Mucosa of stomach (tissue), 1 donor: ENCODE results near the gene ACTBL2.
A peak's percentile ranks its signal among the peaks of the same experiment; 100 is the strongest.

Source experiments
- H3K27me3 ChIP-seq: one replicate; pipeline ENCODE4 v1.7.0; 2013; ENCODE audit warnings: mild to moderate bottlenecking, low read length; ENCODE audit not compliant: control insufficient read depth, insufficient read depth
- H3K36me3 ChIP-seq: one replicate; pipeline ENCODE4 v1.7.0; 2013; ENCODE audit warnings: low read length; ENCODE audit not compliant: control insufficient read depth, insufficient read depth
- H3K4me1 ChIP-seq: one replicate; pipeline ENCODE4 v1.7.0; 2013; ENCODE audit warnings: mild to moderate bottlenecking, low read length; ENCODE audit not compliant: control insufficient read depth, insufficient read depth
- H3K4me3 ChIP-seq: one replicate; pipeline ENCODE4 v1.7.0; 2013; ENCODE audit warnings: low read length
- H3K9ac ChIP-seq: one replicate; pipeline ENCODE4 v1.7.0; 2013; ENCODE audit warnings: mild to moderate bottlenecking, low read length, moderate library complexity
- H3K9me3 ChIP-seq: one replicate; pipeline ENCODE4 v1.7.0; 2013; ENCODE audit warnings: mild to moderate bottlenecking, low read length, moderate library complexity; ENCODE audit not compliant: control insufficient read depth
- donor health status: Pancreatic carcinoma.

ACTBL2 gene

GRCh38 chr5:57442080-57442839 lies 40.4 kb downstream of the ACTBL2 start:
- peaks cover 16% of the 10 kb centered on the region for H3K4me1 ChIP-seq
- H3K9ac ChIP-seq, result no peak overlapping the region
- H3K4me3 ChIP-seq, result no peak overlapping the region
- no peaks in the 10 kb centered on the region for H3K9me3 ChIP-seq
- H3K36me3 ChIP-seq, result no peaks in the 10 kb centered on the region
- no peaks in the 10 kb centered on the region for H3K27me3 ChIP-seq

- Histone ChIP-seq H3K36me3 (no peaks in the 10 kb centered on the region), H3K4me1 (peaks cover 20% of the 10 kb centered on the region), H3K9me3 (no peaks in the 10 kb centered on the region), H3K9ac (no peak overlapping the region), H3K27me3 (no peaks in the 10 kb centered on the region), H3K4me3 (no peak overlapping the region)
Measured at GRCh38 chr5:57441557-57441956, 41.1 kb downstream of the ACTBL2 start.

DNA sequence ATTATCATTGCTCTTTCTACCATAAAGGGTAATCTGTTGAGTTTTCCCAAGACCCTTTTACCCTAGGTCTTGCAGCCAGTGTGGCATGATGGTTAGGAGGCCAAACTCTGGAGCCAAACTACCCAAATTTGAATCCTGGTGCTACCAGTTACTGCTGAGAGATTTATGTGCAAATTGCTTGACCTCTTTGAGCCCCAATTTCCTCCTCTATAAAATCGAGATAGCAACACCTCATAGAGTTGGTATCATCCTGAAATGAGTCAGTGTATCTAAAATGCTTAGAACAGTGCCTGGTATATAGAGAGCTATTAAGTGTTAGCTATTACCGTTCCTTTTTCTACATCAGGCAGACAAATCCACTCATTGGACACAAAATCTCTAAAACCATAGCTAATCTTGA lies 43.0 kb downstream of the ACTBL2 start:
- H3K4me1 ChIP-seq, result peaks cover 32% of the 10 kb centered on the region
- H3K4me3 ChIP-seq, result no peak overlapping the region
- no peaks in the 10 kb centered on the region for H3K9me3 ChIP-seq
- H3K36me3 ChIP-seq, result no peaks in the 10 kb centered on the region
- H3K27me3 ChIP-seq, result no peaks in the 10 kb centered on the region
- H3K9ac ChIP-seq, result no peak overlapping the region

- Histone ChIP-seq H3K36me3 (no peaks in the 10 kb centered on the region), H3K27me3 (no peaks in the 10 kb centered on the region), H3K9ac (no peak overlapping the region), H3K9me3 (no peaks in the 10 kb centered on the region), H3K4me1 (peaks cover 32% of the 10 kb centered on the region), H3K4me3 (no peak overlapping the region)
Measured at GRCh38 chr5:57437976-57438805, 44.4 kb downstream of the ACTBL2 start.

GRCh38 chr5:57436586-57436985 lies 46.0 kb downstream of the ACTBL2 start:
- no peaks in the 10 kb centered on the region for H3K27me3 ChIP-seq
- H3K9ac ChIP-seq, result peak overlapping the region; percentile 0
- H3K9me3 ChIP-seq, result no peaks in the 10 kb centered on the region
- H3K36me3 ChIP-seq, result no peaks in the 10 kb centered on the region
- H3K4me3 ChIP-seq, result no peak overlapping the region
- H3K4me1 ChIP-seq, result peaks cover 22% of the 10 kb centered on the region

GRCh38 chr5:57435701-57436134 lies 46.9 kb downstream of the ACTBL2 start:
- no peaks in the 10 kb centered on the region for H3K27me3 ChIP-seq
- H3K4me1 ChIP-seq, result peaks cover 16% of the 10 kb centered on the region
- no peaks in the 10 kb centered on the region for H3K9me3 ChIP-seq
- H3K36me3 ChIP-seq, result no peaks in the 10 kb centered on the region
- no peak overlapping the region for H3K9ac ChIP-seq
- H3K4me3 ChIP-seq, result no peak overlapping the region

GRCh38 chr5:57434683-57435082 lies 47.9 kb downstream of the ACTBL2 start:
- Histone ChIP-seq H3K4me1 (peaks cover 16% of the 10 kb centered on the region), H3K9me3 (no peaks in the 10 kb centered on the region), H3K4me3 (no peak overlapping the region), H3K36me3 (no peaks in the 10 kb centered on the region), H3K27me3 (no peaks in the 10 kb centered on the region), H3K9ac (no peak overlapping the region)

DNA sequence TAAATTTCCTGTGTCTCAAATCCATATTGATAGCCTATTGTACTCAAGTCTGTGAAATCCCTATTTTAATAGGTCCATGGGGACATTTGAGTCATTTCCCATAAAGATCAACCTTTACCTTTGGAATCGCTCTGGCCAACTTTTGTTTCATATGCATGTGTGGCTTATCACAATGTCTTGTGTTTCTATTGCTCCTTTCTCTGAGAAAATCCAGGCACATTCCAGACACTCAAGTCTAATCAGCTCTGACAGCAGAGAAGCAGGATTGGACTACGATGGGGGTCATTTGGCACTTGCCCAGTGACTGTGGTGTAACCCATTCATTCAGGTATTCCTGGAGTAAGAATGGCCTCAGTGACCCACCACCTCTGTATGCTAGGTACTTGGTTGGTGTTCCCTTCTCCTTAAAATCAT lies 48.4 kb downstream of the ACTBL2 start:
- H3K36me3 ChIP-seq, result no peaks in the 10 kb centered on the region
- peaks cover 16% of the 10 kb centered on the region for H3K4me1 ChIP-seq
- H3K9ac ChIP-seq, result no peak overlapping the region
- H3K27me3 ChIP-seq, result no peaks in the 10 kb centered on the region
- no peaks in the 10 kb centered on the region for H3K9me3 ChIP-seq
- H3K4me3 ChIP-seq, result no peak overlapping the region

- Histone ChIP-seq H3K4me1 (peaks cover 16% of the 10 kb centered on the region), H3K27me3 (no peaks in the 10 kb centered on the region), H3K9me3 (no peaks in the 10 kb centered on the region), H3K36me3 (no peaks in the 10 kb centered on the region), H3K9ac (no peak overlapping the region), H3K4me3 (no peak overlapping the region)
Measured at GRCh38 chr5:57432876-57433275, 49.7 kb downstream of the ACTBL2 start.

GRCh38 chr5:57431759-57432158 lies 50.9 kb downstream of the ACTBL2 start:
- Histone ChIP-seq H3K9ac (no peak overlapping the region), H3K4me1 (peaks cover 14% of the 10 kb centered on the region), H3K4me3 (no peak overlapping the region), H3K36me3 (no peaks in the 10 kb centered on the region), H3K9me3 (no peaks in the 10 kb centered on the region), H3K27me3 (no peaks in the 10 kb centered on the region)
